Measurements from ENCODE around the gene GNG14.
"Not testable (repeated sequence)": the region's sequence is repeated elsewhere in the genome, so short reads cannot be mapped to it uniquely, and the experiment has no call there.

Gene GNG14

GRCh38 chr19:12687496-12688196, at the start of gene GNG14:
TSS of gene GNG14 (plus strand) at chr19:12687998. CDS start at chr19:12688049, 51 bp downstream.
- TF ChIP-seq, protein P1, sequence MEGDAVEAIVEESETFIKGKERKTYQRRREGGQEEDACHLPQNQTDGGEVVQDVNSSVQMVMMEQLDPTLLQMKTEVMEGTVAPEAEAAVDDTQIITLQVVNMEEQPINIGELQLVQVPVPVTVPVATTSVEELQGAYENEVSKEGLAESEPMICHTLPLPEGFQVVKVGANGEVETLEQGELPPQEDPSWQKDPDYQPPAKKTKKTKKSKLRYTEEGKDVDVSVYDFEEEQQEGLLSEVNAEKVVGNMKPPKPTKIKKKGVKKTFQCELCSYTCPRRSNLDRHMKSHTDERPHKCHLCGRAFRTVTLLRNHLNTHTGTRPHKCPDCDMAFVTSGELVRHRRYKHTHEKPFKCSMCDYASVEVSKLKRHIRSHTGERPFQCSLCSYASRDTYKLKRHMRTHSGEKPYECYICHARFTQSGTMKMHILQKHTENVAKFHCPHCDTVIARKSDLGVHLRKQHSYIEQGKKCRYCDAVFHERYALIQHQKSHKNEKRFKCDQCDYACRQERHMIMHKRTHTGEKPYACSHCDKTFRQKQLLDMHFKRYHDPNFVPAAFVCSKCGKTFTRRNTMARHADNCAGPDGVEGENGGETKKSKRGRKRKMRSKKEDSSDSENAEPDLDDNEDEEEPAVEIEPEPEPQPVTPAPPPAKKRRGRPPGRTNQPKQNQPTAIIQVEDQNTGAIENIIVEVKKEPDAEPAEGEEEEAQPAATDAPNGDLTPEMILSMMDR (conservative IDR thresholded peaks at IDR 0.05; ENCODE audit: low read depth, low read length), result no peak
- H3K4me3 ChIP-seq (ENCODE audit: low read depth, low read length), result no peak within 1 kb of the TSS
- no peak for DNase-seq (ENCODE audit: low read depth)

- no peak for DNase-seq (ENCODE audit: low read depth)
- no peak overlapping the region for H3K4me3 ChIP-seq (ENCODE audit: low read depth, low read length)
- TF ChIP-seq, protein P1 (conservative IDR thresholded peaks at IDR 0.05; ENCODE audit: low read depth, low read length), result no peak
Measured at GRCh38 chr19:12638611-12639182, 49.1 kb upstream of the GNG14 start.

- peak; percentile 82 for DNase-seq (ENCODE audit: low read depth)
- peak overlapping the region; percentile 27 for H3K4me3 ChIP-seq (ENCODE audit: low read depth, low read length)
- TF ChIP-seq, protein P1 (conservative IDR thresholded peaks at IDR 0.05; ENCODE audit: low read depth, low read length), result peak; percentile 84
Measured at GRCh38 chr19:12639901-12640613, 47.7 kb upstream of the GNG14 start.

DNA sequence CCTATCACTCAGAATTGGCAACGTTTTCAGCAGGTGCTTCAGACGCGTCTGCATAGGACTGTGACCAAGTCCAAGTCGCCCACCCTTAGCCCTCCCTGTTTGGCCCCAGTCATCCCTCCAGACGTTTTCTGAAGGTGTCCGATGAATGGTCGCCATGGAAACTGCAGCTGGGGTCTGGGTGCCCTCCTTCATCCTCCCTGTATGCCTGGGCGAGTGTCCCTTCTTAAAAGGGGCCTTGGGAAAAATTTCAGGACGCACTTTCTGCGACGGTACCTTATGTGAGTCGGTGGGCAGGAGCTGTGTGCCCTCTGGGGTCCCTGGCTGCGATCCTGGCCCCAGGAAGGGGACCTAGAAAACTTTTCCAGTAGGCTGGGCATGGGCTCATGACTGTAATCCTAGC, 46.3 kb upstream of the GNG14 start:
- H3K4me3 ChIP-seq (ENCODE audit: low read depth, low read length), result no peak overlapping the region
- TF ChIP-seq, protein P1 (conservative IDR thresholded peaks at IDR 0.05; ENCODE audit: low read depth, low read length), result no peak
- no peak for DNase-seq (ENCODE audit: low read depth)

- DNase-seq (ENCODE audit: low read depth), result no peak
- TF ChIP-seq, protein P1 (conservative IDR thresholded peaks at IDR 0.05; ENCODE audit: low read depth, low read length), result no peak
- no peak overlapping the region for H3K4me3 ChIP-seq (ENCODE audit: low read depth, low read length)
Measured at GRCh38 chr19:12642506-12642905, 45.3 kb upstream of the GNG14 start.

DNA sequence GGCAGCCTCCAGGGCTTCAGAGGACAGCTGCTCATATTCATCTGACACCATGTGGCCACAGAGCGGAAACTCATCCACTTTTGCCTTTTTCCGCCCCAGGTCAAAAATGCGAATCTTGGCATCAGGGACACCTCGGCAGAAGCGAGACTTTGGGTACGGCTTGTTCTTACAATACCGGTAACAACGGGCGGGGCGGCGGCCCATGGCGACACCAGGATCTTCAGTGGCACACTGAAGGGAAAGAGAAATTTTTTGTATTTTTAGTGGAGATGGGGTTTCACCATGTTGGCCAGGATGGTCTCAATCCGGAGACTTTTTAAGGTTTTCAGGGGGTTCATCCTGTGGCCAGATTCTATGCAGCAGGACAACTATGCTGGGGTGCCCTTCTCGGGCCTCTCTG, 44.1 kb upstream of the GNG14 start:
- not testable (repeated sequence) for H3K4me3 ChIP-seq (ENCODE audit: low read depth, low read length); DNase-seq (ENCODE audit: low read depth)

DNA sequence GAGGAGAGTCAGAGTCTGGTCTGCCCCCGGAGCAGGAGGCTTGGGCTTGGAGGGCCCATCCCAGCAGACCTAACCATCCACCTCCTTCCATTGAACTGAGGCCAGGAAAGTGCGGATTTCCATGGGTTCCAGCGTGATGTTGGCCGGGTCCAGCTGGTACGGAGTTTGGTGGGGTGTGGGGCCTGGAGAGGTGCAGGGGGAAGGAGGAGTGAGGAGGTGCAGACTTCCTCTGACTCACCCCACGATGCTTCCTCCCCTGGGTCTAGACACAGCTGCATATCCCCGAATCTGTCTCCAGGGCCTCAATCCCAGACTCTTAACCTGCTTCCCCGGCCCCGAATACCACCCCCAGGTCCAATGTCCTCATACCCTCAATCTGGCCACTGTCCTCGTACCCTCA, 41.2 kb upstream of the GNG14 start:
- DNase-seq (ENCODE audit: low read depth), result no peak
- H3K4me3 ChIP-seq (ENCODE audit: low read depth, low read length), result no peak overlapping the region
- TF ChIP-seq, protein P1 (conservative IDR thresholded peaks at IDR 0.05; ENCODE audit: low read depth, low read length), result no peak

All from choroid plexus epithelial cell (primary cell).